ENCODE data around the gene TTC7B. TPM values are rescaled to one million over a fixed set of nuclear protein-coding genes. Genes with fewer than 3 reads are reported as not detected.

The TTC7B gene
- total RNA-seq, 1 donor = 24.9 TPM

- no peak for DNase-seq (ENCODE audit: low read depth)
- TF ChIP-seq, protein P1, sequence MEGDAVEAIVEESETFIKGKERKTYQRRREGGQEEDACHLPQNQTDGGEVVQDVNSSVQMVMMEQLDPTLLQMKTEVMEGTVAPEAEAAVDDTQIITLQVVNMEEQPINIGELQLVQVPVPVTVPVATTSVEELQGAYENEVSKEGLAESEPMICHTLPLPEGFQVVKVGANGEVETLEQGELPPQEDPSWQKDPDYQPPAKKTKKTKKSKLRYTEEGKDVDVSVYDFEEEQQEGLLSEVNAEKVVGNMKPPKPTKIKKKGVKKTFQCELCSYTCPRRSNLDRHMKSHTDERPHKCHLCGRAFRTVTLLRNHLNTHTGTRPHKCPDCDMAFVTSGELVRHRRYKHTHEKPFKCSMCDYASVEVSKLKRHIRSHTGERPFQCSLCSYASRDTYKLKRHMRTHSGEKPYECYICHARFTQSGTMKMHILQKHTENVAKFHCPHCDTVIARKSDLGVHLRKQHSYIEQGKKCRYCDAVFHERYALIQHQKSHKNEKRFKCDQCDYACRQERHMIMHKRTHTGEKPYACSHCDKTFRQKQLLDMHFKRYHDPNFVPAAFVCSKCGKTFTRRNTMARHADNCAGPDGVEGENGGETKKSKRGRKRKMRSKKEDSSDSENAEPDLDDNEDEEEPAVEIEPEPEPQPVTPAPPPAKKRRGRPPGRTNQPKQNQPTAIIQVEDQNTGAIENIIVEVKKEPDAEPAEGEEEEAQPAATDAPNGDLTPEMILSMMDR (IDR thresholded peaks at IDR 0.05; ENCODE audit: insufficient read depth, low read length) = no peak
- H3K4me3 ChIP-seq (ENCODE audit: low read depth, low read length) = no peak overlapping the region
These were observed 164.2 kb downstream of the TTC7B start for GRCh38 chr14:90651976-90652560.

DNA sequence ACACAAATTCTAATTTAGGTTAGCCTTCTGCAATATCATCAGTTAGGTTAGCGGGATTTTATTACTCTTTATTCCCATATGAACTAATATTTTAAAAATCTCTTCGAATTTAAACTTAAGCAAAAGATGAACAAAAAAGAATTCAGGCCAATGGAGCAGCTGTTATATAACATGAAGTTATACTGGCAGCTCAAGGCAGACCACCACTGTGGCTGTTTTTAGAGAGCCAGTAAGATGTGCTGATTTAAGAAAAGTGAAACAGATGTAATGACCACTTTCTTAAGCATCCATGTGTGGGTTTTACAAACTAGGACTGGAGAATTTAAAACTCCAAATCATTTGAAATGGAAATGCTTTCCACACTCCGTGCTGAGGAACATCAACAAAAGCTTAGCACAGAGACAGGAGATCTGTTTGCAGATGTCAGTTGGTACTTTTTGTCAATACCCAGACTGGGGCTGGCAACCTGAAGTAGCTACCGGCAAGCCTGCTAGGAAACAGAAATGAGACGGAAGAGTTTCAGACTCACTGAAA, 164.9 kb downstream of the TTC7B start:
- TF ChIP-seq, protein P1 (IDR thresholded peaks at IDR 0.05; ENCODE audit: insufficient read depth, low read length) = no peak
- no peak for DNase-seq (ENCODE audit: low read depth)
- H3K4me3 ChIP-seq (ENCODE audit: low read depth, low read length) = no peak overlapping the region

DNA sequence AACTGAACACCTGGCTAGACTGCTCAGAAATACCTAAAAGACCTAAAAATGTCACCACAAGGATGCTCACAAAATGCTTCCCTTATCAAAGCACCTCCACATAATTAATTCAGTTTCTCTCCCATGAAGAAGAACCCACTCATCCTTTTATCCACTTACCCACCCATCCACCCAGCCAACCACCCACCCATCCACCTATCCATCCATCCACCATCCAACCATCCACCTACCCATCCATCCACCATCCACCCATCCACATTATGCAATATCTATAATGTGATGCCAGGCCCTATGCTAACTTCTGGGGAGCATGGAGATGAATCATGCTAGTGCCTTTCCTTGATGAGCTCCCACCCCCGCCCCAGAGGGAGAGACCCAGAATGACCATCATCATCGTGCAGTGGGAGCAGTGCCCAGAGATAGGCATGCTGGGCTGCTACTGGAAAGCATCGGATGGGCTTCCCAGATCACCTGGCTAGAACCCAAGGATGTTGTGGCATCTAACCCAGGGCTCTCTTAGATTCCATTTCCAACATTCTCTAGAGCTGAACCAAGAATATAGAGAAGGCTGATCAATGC, 166.6 kb downstream of the TTC7B start:
- H3K4me3 ChIP-seq (ENCODE audit: low read depth, low read length) = no peak overlapping the region
- TF ChIP-seq, protein P1 (IDR thresholded peaks at IDR 0.05; ENCODE audit: insufficient read depth, low read length) = no peak
- DNase-seq (ENCODE audit: low read depth) = no peak

DNA sequence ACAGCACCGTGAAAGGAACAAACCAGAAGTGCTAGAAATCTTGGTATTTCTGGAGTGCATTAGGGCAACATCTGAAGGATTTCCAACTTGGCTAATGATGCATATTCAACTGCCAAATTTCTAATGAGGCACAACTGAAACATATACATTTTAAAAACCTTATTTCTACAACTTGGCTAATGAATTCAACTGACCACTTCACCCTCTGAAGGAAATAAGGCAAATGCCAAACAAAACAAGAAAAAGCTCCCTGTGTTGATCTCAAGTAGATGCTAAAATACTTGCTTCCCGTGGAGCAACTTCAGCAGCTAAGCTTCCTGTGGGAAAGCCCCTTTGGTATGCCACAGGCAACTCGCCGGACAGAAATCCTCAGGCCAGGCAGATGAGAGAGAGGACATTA, 167.1 kb downstream of the TTC7B start:
- DNase-seq (ENCODE audit: low read depth) = peak; percentile 74
- TF ChIP-seq, protein P1 (IDR thresholded peaks at IDR 0.05; ENCODE audit: insufficient read depth, low read length) = no peak

GRCh38 chr14:90648421-90648820, 167.8 kb downstream of the TTC7B start:
- DNase-seq (ENCODE audit: low read depth) = no peak
- no peak overlapping the region for H3K4me3 ChIP-seq (ENCODE audit: low read depth, low read length)
- TF ChIP-seq, protein P1 (IDR thresholded peaks at IDR 0.05; ENCODE audit: insufficient read depth, low read length) = no peak

More for the DNA sequence above, 167.1 kb downstream of the TTC7B start:
- H3K4me3 ChIP-seq (ENCODE audit: low read depth, low read length) = no peak overlapping the region

GRCh38 chr14:90647473-90648005, 168.7 kb downstream of the TTC7B start:
- TF ChIP-seq, protein P1 (IDR thresholded peaks at IDR 0.05; ENCODE audit: insufficient read depth, low read length) = no peak
- H3K4me3 ChIP-seq (ENCODE audit: low read depth, low read length) = no peak overlapping the region
- DNase-seq (ENCODE audit: low read depth) = no peak
